OCI-LY3 (cell line): Measurements from ENCODE around the gene AGO3.

ENCODE experiments used
- CTCF ChIP-seq: fragments of 200-600, 300-600 bp; sonication (generic); IDR thresholded peaks from 2 replicates; pipeline ENCODE4 v1.5.1; 2014; ENCODE audit warnings: antibody characterized with exemption, low read length, low read depth
- EZH2phosphoT487 ChIP-seq: fragments of 200-600 bp; shearing (Covaris generic); IDR thresholded peaks from 2 replicates; pipeline ENCODE4 v1.6.1; 2018; ENCODE audit warnings: antibody characterized with exemption, mixed run types, low read depth

DNA sequence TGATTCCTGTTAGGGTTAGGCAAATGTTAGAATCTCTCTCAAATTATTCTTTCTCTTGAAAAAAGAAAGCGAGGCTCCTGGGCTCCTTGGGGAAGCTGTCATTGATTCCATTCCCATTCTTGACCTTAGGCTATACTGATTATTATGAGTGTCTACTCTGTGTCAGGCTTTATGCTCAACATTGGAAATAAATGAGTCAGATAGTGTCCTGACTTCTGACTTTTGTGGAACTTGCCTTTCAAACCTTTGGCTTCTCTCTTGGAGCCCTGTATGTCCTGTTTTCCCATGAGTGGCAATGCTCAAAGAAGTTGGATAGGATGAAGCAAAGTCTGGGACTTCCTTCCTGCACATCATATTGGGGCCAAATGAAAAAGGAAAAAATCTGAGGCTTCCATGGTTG is 36.2 kb upstream of the AGO3 start:
- TF ChIP-seq CTCF (no peak), EZH2phosphoT487 (no peak)
